GM10266 (cell line): ENCODE measurements around the gene DUSP5.
"Not testable (repeated sequence)": the region's sequence is repeated elsewhere in the genome, so short reads cannot be mapped to it uniquely, and the experiment has no call there.

ENCODE experiments used
- DNase-seq: peaks from one replicate; pipeline ENCODE4 v3.0.0; 2012; ENCODE audit errors: extremely low spot score
- CTCF ChIP-seq: IDR thresholded peaks from 2 replicates; pipeline ENCODE4 v1.5.1; 2012; ENCODE audit warnings: mild to moderate bottlenecking, low read depth; ENCODE audit not compliant: control insufficient read depth, insufficient read depth; ENCODE audit errors: missing control alignments

DUSP5 gene

DNA sequence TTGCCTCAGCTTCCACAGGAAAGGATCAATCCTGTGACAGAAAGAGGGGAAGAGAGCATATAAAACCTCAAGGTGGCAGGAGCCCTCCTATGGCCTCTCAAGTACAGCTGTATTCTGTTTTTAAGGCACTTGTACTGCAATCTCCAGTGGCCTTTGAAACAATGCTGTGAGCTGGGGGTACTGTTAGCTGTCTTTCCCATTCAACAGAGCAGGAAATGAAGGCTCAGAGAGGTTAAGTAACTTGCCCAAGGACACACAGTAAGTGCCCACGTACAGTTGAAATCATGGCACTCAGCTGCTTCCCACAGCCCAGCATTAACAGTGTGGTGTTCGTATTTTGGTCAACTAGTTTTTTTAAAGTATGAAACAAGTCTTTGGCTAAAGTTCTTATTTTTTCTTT, 34.0 kb downstream of the DUSP5 start:
- TF ChIP-seq CTCF, result no peak
- no peak for DNase-seq

DNA sequence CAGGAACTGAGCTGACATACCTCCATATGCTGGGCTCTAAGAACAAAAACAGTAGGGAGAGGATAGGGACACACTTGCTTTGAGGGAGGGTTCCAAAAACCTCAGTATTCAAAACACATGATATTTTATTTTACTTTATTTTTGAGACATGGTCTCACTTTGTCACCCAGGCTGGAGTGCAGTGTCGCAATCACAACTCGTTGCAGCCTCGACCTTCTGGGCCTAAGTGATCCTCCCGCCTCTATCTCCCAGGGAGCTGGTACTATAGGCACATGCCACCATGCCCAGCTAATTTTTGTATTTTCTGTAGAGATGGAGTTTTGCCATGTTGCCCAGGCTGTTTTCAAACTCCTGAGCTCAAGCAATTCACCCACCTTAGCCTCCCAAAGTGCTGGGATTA, 34.9 kb downstream of the DUSP5 start:
- not testable (repeated sequence) for DNase-seq

- no peak for DNase-seq
- TF ChIP-seq CTCF, result no peak
Measured at GRCh38 chr10:110533149-110533548, 35.4 kb downstream of the DUSP5 start.

DNA sequence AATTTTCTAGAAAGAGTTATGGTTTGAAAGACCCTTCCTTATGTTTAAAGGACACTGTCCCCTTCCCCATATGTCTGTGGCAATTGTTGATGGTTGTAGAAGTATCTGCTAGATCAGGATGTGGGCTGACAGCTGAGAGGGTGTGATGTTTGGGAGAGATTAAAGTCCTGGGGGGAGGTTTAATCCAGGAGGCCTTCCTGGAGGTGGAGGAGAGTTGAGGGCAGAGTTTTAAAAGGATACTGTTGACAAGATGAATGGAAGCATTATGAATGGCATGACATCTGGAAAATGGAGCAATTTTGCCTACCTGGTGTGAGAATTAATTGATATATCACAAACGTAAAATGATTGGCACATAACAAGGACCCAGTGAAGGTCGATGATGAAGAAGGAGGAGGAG, 36.9 kb downstream of the DUSP5 start:
- no peak for DNase-seq
- TF ChIP-seq CTCF, result no peak

GRCh38 chr10:110535958-110536891, 38.5 kb downstream of the DUSP5 start:
- DNase-seq, result peak; percentile 68
- peak; percentile 33 for TF ChIP-seq CTCF

DNA sequence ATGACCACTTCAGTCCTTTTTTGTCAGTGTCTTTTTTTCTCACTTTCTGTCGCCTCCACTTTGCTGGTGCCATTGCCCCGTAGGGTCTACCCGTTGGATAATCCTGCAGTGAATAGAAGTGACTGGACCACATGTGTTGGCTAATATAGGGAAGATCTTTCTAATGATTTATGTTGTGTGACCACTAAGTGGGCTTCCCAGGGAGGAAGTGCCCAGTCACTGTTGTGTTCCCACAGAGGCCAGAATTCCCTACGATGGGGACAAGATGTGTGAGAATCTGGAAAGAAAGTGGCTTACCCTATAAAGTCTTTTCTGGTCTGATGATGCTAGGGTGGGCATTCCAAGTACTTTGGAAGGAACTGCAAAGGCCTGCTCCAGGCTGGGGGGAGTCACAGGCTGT, 41.4 kb downstream of the DUSP5 start:
- TF ChIP-seq CTCF, result no peak
- DNase-seq, result no peak

DNA sequence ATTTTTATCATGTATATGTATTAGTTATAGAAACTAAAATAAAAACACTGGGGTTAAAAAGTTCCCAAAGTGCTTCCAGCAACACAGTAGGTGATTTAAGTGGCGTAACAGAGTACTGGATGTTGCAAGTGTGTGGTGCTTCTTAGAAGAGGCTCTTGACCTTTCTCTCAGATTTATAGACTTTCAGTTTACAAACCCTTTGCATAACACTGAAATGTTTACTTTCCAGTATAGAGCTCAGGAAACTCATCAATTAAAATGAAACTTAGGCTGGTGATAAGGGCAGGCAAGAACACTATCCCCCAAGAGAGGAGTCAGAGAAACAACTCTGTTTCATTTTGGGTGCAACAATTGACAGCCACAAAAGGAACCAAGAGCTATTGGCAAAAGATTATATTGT, 42.3 kb downstream of the DUSP5 start:
- no peak for DNase-seq
- no peak for TF ChIP-seq CTCF
